ENCODE data around the gene SPOCK1.

DNA sequence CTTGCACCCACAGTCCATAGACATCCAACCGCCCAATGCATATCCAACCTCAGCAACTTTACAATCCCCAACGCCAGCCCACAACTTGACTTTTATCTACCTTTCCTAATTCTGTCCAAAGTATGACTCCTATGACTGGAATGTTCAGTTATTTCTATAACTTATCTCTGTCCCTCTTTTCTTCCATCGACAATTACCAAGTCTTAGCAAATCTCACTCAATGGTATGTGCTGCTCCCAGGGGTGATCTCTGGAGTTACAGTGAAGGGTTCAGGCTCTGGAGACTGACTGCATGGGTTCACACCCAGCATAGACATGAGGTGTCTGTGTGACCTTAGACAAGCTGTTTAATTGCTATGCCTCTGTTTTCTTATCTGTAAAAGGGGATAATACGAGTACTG is 106.9 kb downstream of the SPOCK1 start:
- no peak for TF ChIP-seq EZH2 (IDR thresholded peaks at IDR 0.05; ENCODE audit: insufficient read depth, poor library complexity, severe bottlenecking)
- no peak for TF ChIP-seq EZH2phosphoT487 (IDR thresholded peaks at IDR 0.05; ENCODE audit: insufficient read depth, low read depth)
